ENCODE results near the gene ATP1A4. TPM values are rescaled to one million over a fixed set of nuclear protein-coding genes. Genes with fewer than 3 reads are reported as not detected.
A peak's percentile ranks its signal among the peaks of the same experiment; 100 is the strongest.

Gene ATP1A4
- total RNA-seq, 1 donor from 2014 or later = not detected

DNA sequence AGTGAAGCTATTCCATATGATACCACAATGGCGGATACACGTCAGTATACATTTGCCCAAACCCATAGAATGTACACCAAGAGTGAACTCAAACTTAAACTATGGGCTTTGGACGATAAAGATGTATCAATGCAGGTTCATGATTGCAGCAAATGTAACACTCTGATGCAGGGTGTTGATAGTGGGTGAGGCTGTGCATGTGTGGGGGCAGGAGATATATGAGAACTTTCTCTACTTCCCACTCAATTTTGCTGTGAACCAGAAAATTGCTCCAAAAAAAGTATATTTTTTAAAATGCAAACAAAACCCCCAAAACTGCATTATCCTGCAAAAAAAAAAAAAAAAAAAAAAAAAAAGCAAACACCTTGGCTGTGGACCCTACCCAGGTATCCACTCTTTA is 32.5 kb upstream of the ATP1A4 start:
- H3K4me1 ChIP-seq = peaks cover 11 to 36% of the 10 kb centered on the region in 2 donors
- no peaks in the 10 kb centered on the region for H3K27me3 ChIP-seq
- H3K27ac ChIP-seq = no peak overlapping the region
- peaks cover 16 to 24% of the 10 kb centered on the region in 2 donors for H3K36me3 ChIP-seq
- no peaks in the 10 kb centered on the region for H3K9me3 ChIP-seq
- intact Hi-C loops (cut with DNase I) = no loop called here
- no peak for DNase-seq (ENCODE audit: low spot score in 2 of 2)
- H3K4me3 ChIP-seq = peak overlapping the region in 1 of 2 donors; percentile 68
- TF ChIP-seq, protein P1, sequence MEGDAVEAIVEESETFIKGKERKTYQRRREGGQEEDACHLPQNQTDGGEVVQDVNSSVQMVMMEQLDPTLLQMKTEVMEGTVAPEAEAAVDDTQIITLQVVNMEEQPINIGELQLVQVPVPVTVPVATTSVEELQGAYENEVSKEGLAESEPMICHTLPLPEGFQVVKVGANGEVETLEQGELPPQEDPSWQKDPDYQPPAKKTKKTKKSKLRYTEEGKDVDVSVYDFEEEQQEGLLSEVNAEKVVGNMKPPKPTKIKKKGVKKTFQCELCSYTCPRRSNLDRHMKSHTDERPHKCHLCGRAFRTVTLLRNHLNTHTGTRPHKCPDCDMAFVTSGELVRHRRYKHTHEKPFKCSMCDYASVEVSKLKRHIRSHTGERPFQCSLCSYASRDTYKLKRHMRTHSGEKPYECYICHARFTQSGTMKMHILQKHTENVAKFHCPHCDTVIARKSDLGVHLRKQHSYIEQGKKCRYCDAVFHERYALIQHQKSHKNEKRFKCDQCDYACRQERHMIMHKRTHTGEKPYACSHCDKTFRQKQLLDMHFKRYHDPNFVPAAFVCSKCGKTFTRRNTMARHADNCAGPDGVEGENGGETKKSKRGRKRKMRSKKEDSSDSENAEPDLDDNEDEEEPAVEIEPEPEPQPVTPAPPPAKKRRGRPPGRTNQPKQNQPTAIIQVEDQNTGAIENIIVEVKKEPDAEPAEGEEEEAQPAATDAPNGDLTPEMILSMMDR (IDR thresholded peaks at IDR 0.05) = no peak

DNA sequence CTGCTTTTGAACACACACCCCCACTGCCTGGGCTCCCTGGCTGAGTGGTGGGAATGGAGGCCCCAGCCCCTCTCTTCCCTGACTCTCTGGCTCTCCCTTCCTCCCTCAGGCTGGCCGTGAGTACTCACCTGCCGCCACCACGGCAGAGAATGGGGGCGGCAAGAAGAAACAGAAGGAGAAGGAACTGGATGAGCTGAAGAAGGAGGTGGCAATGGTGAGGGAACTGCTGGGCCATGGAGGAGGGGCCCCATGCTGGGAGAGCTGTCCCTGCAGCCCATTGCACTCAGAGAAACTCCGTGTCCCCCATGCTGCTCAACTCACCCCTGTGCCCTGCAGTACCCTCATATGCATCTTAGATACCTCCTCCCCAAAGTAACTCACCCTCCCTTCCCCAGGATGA is 30.6 kb upstream of the ATP1A4 start:
- Histone ChIP-seq H3K9me3 (no peaks in the 10 kb centered on the region), H3K27me3 (no peaks in the 10 kb centered on the region), H3K4me3 (no peak overlapping the region), H3K36me3 (peaks cover 16 to 37% of the 10 kb centered on the region in 2 donors), H3K27ac (no peak overlapping the region), H3K4me1 (peaks cover 5 to 38% of the 10 kb centered on the region in 2 donors)
- no peak for DNase-seq (ENCODE audit: low spot score in 2 of 2)
- TF ChIP-seq, protein P1 (IDR thresholded peaks at IDR 0.05) = no peak
- intact Hi-C loops (cut with DNase I) = no loop called here

DNA sequence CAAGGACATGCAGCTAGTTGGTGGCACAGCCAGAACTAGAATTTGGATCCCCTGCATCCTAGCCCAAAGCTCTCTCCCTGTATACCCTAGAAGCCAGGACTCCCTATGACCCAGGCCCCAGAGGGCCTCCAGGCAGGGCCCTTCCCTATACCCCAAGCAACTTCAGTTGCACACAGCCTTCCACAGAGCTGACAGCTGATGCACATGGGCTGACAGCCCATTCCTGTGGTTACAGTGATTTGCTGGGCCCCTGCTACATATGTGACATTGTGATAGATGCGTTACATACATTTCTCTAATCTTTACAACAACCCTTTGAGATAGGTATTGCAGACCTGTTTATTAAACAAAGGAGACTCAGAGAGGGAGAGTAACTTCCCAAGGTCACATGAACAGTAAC is 30.0 kb upstream of the ATP1A4 start:
- intact Hi-C loops (cut with DNase I) = no loop called here
- no peaks in the 10 kb centered on the region for H3K27me3 ChIP-seq
- no peak for DNase-seq (ENCODE audit: low spot score in 2 of 2)
- TF ChIP-seq, protein P1 (IDR thresholded peaks at IDR 0.05) = no peak
- peaks cover 5 to 38% of the 10 kb centered on the region in 2 donors for H3K4me1 ChIP-seq
- peaks cover 16 to 43% of the 10 kb centered on the region in 2 donors for H3K36me3 ChIP-seq
- H3K9me3 ChIP-seq = no peaks in the 10 kb centered on the region
- no peak overlapping the region for H3K27ac ChIP-seq
- H3K4me3 ChIP-seq = no peak overlapping the region

DNA sequence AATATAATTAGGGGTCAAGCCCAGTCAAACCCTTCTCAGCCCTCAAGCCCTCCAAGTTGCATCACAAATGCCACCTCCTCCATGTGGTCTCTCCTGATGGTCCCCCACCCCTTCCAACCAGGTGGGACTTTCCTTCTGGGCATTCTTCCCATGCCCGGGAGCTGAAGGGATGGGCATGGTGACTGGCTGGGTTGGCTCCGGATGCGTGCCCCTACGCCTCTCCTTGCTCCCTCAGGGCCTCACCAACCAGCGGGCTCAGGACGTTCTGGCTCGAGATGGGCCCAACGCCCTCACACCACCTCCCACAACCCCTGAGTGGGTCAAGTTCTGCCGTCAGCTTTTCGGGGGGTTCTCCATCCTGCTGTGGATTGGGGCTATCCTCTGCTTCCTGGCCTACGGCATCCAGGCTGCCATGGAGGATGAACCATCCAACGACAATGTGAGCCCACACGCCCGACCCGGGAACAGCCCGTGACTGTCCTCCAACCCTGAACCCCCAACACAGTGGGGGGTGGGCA is 28.4 kb upstream of the ATP1A4 start:
- no peak overlapping the region for H3K4me3 ChIP-seq
- H3K27ac ChIP-seq = no peak overlapping the region
- TF ChIP-seq, protein P1 (IDR thresholded peaks at IDR 0.05) = no peak
- no peaks in the 10 kb centered on the region for H3K9me3 ChIP-seq
- H3K36me3 ChIP-seq = peaks cover 16 to 58% of the 10 kb centered on the region in 2 donors
- no peaks in the 10 kb centered on the region for H3K27me3 ChIP-seq
- peaks cover 5 to 30% of the 10 kb centered on the region in 2 donors for H3K4me1 ChIP-seq
- intact Hi-C loops (cut with DNase I) = no loop called here
- DNase-seq (ENCODE audit: low spot score in 2 of 2) = no peak

DNA sequence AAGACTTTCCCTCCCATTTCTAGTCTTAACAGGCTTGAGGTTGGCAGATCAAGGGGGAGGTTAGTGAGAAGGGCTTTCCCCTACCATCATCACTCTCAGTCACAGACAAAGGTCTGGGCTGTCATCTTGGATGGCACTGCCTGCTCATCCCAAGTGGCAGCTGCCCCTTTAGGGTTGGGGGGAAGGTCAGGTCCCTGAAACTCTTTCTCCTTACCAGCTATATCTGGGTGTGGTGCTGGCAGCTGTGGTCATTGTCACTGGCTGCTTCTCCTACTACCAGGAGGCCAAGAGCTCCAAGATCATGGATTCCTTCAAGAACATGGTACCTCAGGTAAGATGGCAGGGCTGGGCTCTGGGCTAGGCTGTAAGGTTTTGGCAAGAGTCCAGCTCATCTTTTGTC is 27.7 kb upstream of the ATP1A4 start:
- Histone ChIP-seq H3K9me3 (no peaks in the 10 kb centered on the region), H3K4me1 (peaks cover 0 to 23% of the 10 kb centered on the region in 2 donors), H3K4me3 (no peak overlapping the region), H3K36me3 (peaks cover 20 to 65% of the 10 kb centered on the region in 2 donors), H3K27ac (no peak overlapping the region), H3K27me3 (no peaks in the 10 kb centered on the region)
- no peak for DNase-seq (ENCODE audit: low spot score in 2 of 2)
- TF ChIP-seq, protein P1 (IDR thresholded peaks at IDR 0.05) = no peak
- intact Hi-C loops (cut with DNase I) = no loop called here

Measured in ascending aorta (tissue), 2 donors.